Mesothelial cell of epicardium (in vitro differentiated cells): ENCODE data around the gene SDCCAG8. TPM values are rescaled to one million over a fixed set of nuclear protein-coding genes. Genes with fewer than 3 reads are reported as not detected.

ENCODE experiments used
- DNase-seq, 2 experiments: peaks; one replicate each; pipeline ENCODE4 v3.0.0; 2021; ENCODE audit warnings: low spot score in 2 of 2; ENCODE audit not compliant: unreplicated experiment in 2 of 2
- H3K27ac Mint-ChIP-seq: 2 replicates; pipeline ENCODE4 v1.8.0; 2021; ENCODE audit warnings: mixed read lengths
- H3K27me3 Mint-ChIP-seq: 2 replicates; pipeline ENCODE4 v1.8.0; 2021; ENCODE audit warnings: low read depth, mixed read lengths
- H3K36me3 Mint-ChIP-seq: 2 replicates; pipeline ENCODE4 v1.8.0; 2021; ENCODE audit warnings: mixed read lengths
- H3K4me1 Mint-ChIP-seq: 2 replicates; pipeline ENCODE4 v1.8.0; 2021; ENCODE audit warnings: mixed read lengths
- H3K4me3 Mint-ChIP-seq: 2 replicates; pipeline ENCODE4 v1.8.0; 2021; ENCODE audit warnings: mild to moderate bottlenecking, moderate library complexity, mixed read lengths
- H3K9me3 Mint-ChIP-seq: 2 replicates; pipeline ENCODE4 v1.8.0; 2021; ENCODE audit warnings: mixed read lengths
- total RNA-seq: library from RNA; stranded (reverse); gene quantifications from 3 replicates; pipeline ENCODE4 v1.2.1, GENCODE V29; 2021
- TF ChIP-seq, protein P1 (sequence below): fragments of 200-600 bp; sonication (generic); IDR thresholded peaks from one replicate; pipeline ENCODE4 v1.5.0; 2021; ENCODE audit warnings: antibody characterized with exemption; ENCODE audit not compliant: unreplicated experiment

Gene SDCCAG8
- total RNA-seq, 1 donor from 2014 or later, result 37.3 TPM

DNA sequence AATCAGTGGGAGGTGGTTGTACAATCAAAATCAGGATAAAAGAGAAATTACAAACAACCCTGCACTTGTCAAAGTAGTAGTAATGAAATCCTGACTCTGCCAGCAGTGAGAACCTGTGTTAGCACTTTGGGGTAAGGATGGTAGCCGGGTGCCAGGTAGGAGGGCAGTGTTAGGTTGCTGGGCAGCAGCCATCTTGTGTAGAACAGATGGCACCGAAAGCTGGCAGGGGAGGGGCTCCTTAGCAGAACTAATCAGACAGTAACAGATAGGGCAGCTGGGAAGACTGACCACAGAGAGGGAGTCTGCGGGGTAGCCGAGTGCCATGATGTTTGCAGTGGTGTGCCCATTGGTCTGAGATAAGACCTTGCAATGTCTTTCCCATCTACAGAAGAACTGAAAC is 137.3 kb downstream of the SDCCAG8 start:
- no peak overlapping the region for H3K27ac Mint-ChIP-seq
- peaks cover 13% of the 10 kb centered on the region for H3K4me1 Mint-ChIP-seq
- H3K4me3 Mint-ChIP-seq, result no peak overlapping the region
- H3K9me3 Mint-ChIP-seq, result no peaks in the 10 kb centered on the region
- no peak for DNase-seq
- no peaks in the 10 kb centered on the region for H3K27me3 Mint-ChIP-seq
- TF ChIP-seq, protein P1, sequence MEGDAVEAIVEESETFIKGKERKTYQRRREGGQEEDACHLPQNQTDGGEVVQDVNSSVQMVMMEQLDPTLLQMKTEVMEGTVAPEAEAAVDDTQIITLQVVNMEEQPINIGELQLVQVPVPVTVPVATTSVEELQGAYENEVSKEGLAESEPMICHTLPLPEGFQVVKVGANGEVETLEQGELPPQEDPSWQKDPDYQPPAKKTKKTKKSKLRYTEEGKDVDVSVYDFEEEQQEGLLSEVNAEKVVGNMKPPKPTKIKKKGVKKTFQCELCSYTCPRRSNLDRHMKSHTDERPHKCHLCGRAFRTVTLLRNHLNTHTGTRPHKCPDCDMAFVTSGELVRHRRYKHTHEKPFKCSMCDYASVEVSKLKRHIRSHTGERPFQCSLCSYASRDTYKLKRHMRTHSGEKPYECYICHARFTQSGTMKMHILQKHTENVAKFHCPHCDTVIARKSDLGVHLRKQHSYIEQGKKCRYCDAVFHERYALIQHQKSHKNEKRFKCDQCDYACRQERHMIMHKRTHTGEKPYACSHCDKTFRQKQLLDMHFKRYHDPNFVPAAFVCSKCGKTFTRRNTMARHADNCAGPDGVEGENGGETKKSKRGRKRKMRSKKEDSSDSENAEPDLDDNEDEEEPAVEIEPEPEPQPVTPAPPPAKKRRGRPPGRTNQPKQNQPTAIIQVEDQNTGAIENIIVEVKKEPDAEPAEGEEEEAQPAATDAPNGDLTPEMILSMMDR, result no peak
- peaks cover 3% of the 10 kb centered on the region for H3K36me3 Mint-ChIP-seq

DNA sequence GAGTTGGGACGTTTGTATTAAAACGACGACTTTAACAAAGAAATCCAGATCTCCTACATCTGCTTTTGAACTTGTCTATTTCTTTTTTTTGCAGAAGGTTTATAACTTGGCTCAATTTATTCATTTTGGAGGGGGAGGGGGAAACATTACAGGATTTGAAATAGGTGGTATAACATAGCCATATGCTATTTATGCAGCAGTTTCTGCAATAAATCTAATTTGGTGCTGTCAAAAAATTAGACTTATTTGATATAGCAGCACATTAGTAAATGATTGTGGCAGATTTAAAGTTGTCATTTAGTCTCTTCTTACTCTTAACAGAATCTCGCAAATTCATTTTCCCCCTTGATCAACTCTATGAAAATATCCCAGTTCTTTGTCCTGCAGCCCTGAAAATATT is 138.2 kb downstream of the SDCCAG8 start:
- no peaks in the 10 kb centered on the region for H3K27me3 Mint-ChIP-seq
- DNase-seq, result no peak
- H3K9me3 Mint-ChIP-seq, result no peaks in the 10 kb centered on the region
- H3K36me3 Mint-ChIP-seq, result peaks cover 2% of the 10 kb centered on the region
- H3K27ac Mint-ChIP-seq, result no peak overlapping the region
- TF ChIP-seq, protein P1, result no peak
- H3K4me1 Mint-ChIP-seq, result peaks cover 13% of the 10 kb centered on the region
- no peak overlapping the region for H3K4me3 Mint-ChIP-seq

DNA sequence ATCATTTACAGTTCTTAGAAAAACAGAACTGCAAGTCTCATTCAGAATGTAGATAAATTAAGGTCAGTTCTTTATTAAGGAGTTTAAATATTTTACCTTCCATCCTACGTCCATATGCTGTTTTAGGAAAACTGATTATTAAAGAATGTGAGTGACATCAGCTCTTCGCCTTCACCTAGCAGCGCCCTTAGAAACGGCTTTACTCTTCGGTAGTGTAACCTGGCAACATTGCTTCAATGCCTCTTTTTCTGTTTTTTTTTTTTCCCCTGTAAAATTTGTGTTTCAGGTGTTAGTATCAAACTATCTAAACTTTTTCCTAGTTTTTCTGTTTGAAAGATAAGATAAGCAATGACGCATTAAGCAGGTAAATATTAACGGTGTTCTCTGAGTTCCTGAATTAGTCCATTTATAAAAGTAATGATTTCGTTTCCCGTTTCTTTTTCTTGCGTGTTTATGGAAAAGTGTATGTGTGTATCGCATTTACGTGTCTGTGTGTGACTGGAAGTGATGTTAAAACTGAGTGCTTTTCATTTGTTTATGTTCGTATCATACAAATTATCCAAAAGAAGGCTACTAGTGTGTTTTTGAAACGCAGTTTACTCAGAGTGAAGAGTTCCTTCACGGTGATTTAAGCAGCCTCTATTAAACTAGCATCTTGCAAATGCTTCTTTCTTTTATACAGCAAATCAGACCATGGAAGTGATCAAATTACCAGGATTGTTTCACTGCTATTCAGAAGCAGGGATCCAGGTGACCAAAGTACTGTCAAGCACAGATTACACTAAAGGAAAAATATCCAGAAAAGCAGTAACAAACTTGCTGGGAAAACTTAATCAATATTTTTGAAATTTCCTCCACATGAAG is 139.0 kb downstream of the SDCCAG8 start:
- no peak overlapping the region for H3K27ac Mint-ChIP-seq
- H3K27me3 Mint-ChIP-seq, result no peaks in the 10 kb centered on the region
- peaks cover 2% of the 10 kb centered on the region for H3K36me3 Mint-ChIP-seq
- peaks cover 13% of the 10 kb centered on the region for H3K4me1 Mint-ChIP-seq
- TF ChIP-seq, protein P1, result no peak
- no peaks in the 10 kb centered on the region for H3K9me3 Mint-ChIP-seq
- no peak for DNase-seq
- no peak overlapping the region for H3K4me3 Mint-ChIP-seq

DNA sequence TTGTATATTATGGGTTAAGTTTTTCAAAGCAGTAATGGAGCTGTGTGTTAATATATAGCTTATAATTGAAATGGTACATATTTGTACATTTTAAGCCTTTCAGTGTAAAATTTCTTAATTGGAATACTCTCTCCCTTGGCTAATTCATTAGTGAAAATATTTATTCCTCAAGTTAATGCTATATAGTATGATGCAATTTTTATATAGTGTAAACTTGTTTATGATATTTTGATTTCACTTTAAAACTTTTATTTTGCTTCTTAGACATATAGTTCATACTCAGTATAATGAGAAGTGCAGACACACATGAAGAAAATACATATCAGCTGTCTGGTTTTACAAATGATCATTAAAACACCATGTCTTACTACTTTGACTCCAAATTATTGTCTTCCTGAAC is 140.6 kb downstream of the SDCCAG8 start:
- TF ChIP-seq, protein P1, result no peak
- Mint-ChIP-seq H3K27me3 (no peaks in the 10 kb centered on the region), H3K36me3 (peaks cover 2% of the 10 kb centered on the region), H3K4me3 (no peak overlapping the region), H3K9me3 (no peaks in the 10 kb centered on the region), H3K27ac (no peak overlapping the region), H3K4me1 (peaks cover 13% of the 10 kb centered on the region)
- no peak for DNase-seq

DNA sequence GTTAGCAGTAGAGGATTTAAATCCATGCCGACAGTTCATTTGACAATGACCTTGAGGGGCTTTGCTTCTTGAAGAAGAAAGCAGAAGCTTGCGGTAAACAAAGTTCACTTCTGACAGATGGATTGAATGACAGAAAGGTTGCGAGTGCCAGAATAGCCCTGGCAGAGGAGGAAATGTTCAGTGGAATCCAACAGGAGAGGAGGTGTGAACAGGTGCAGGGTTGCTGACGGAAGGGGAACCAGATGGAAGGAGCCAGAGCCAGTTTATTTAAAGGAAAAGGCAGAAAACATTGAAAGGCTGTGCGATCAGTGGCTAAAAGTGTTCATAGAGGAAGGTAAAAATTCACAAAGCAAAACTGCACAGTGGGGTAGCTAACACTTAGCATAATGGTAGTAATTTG is 141.0 kb downstream of the SDCCAG8 start:
- no peak for DNase-seq
- H3K9me3 Mint-ChIP-seq, result no peaks in the 10 kb centered on the region
- no peak overlapping the region for H3K27ac Mint-ChIP-seq
- peaks cover 2% of the 10 kb centered on the region for H3K36me3 Mint-ChIP-seq
- peaks cover 13% of the 10 kb centered on the region for H3K4me1 Mint-ChIP-seq
- TF ChIP-seq, protein P1, result no peak
- H3K27me3 Mint-ChIP-seq, result no peaks in the 10 kb centered on the region
- no peak overlapping the region for H3K4me3 Mint-ChIP-seq
